ENCODE results near the gene TMEFF1.

DNA sequence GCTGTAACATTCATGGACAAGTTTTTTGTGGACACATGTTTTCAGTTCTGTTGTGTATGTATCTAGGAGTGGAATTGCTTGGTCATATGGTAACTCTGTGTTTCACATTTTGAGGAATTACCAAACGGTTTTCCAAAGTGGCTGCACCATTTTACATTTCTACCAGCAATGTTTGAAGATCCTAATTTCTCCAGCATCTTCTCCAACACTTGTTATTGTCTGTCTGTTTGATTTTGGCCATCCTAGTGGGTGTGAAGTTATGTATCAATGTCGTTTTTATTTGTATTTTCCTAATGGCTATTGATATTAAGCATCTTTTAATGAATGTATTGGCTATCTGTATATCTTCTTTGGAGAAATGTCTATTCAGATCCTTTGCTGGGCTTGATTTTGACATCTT lies 6.9 kb downstream of the TMEFF1 start:
- TF ChIP-seq, protein P1, sequence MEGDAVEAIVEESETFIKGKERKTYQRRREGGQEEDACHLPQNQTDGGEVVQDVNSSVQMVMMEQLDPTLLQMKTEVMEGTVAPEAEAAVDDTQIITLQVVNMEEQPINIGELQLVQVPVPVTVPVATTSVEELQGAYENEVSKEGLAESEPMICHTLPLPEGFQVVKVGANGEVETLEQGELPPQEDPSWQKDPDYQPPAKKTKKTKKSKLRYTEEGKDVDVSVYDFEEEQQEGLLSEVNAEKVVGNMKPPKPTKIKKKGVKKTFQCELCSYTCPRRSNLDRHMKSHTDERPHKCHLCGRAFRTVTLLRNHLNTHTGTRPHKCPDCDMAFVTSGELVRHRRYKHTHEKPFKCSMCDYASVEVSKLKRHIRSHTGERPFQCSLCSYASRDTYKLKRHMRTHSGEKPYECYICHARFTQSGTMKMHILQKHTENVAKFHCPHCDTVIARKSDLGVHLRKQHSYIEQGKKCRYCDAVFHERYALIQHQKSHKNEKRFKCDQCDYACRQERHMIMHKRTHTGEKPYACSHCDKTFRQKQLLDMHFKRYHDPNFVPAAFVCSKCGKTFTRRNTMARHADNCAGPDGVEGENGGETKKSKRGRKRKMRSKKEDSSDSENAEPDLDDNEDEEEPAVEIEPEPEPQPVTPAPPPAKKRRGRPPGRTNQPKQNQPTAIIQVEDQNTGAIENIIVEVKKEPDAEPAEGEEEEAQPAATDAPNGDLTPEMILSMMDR (IDR thresholded peaks at IDR 0.05; ENCODE audit: control extremely low read depth in 1 of 3, insufficient read depth in 1 of 3, low read depth in 1 of 3, low read length in 3 of 3), result no peak
- TF ChIP-seq, protein P2, sequence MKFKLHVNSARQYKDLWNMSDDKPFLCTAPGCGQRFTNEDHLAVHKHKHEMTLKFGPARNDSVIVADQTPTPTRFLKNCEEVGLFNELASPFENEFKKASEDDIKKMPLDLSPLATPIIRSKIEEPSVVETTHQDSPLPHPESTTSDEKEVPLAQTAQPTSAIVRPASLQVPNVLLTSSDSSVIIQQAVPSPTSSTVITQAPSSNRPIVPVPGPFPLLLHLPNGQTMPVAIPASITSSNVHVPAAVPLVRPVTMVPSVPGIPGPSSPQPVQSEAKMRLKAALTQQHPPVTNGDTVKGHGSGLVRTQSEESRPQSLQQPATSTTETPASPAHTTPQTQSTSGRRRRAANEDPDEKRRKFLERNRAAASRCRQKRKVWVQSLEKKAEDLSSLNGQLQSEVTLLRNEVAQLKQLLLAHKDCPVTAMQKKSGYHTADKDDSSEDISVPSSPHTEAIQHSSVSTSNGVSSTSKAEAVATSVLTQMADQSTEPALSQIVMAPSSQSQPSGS (IDR thresholded peaks at IDR 0.05; ENCODE audit: low read length), result no peak
- TF ChIP-seq RBBP5 (IDR thresholded peaks at IDR 0.05; ENCODE audit: borderline replicate concordance, low read depth, low read length) (no peak), RXRA (IDR thresholded peaks at IDR 0.05; ENCODE audit: insufficient read depth, low read depth, low read length) (no peak), EP300 (IDR thresholded peaks at IDR 0.05; ENCODE audit: borderline replicate concordance in 1 of 2, low read depth in 2 of 2, low read length in 2 of 2) (no peak), POLR2AphosphoS5 (IDR thresholded peaks at IDR 0.05; ENCODE audit: low read depth, low read length) (no peak), JUND (IDR thresholded peaks at IDR 0.05; ENCODE audit: low read length) (no peak), SP4 (IDR thresholded peaks at IDR 0.05; ENCODE audit: low read length) (no peak), EZH2 (IDR thresholded peaks at IDR 0.05; ENCODE audit: low read depth, low read length, severe bottlenecking) (no peak)
- TF ChIP-seq, protein P3, sequence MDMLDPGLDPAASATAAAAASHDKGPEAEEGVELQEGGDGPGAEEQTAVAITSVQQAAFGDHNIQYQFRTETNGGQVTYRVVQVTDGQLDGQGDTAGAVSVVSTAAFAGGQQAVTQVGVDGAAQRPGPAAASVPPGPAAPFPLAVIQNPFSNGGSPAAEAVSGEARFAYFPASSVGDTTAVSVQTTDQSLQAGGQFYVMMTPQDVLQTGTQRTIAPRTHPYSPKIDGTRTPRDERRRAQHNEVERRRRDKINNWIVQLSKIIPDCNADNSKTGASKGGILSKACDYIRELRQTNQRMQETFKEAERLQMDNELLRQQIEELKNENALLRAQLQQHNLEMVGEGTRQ (IDR thresholded peaks at IDR 0.05; ENCODE audit: low read length), result no peak
